Breast epithelium (tissue), 4 donors: ENCODE measurements around the gene VAC14. TPM values are rescaled to one million over a fixed set of nuclear protein-coding genes. Genes with fewer than 3 reads are reported as not detected.
A peak's percentile ranks its signal among the peaks of the same experiment; 100 is the strongest.

ENCODE experiments used
- DNase-seq, 2 donors: peaks; one replicate each; pipeline ENCODE4 v3.0.0-alpha.2; 2019; ENCODE audit warnings: low spot score in 2 of 2
- H3K27ac ChIP-seq, 2 donors: fragments of 200-600 bp; sonication (generic) in 1 of 2; one replicate each; pipeline ENCODE4 v1.5.1; 2016 to 2019; ENCODE audit warnings: mild to moderate bottlenecking in 1 of 2
- H3K27me3 ChIP-seq, 2 donors: fragments of 200-600 bp; sonication (generic) in 1 of 2; one replicate each; pipeline versions ENCODE4 v1.5.1 to v1.6.0; 2017 to 2019; ENCODE audit warnings: control low read depth in 1 of 2, mild to moderate bottlenecking in 1 of 2
- H3K36me3 ChIP-seq: fragments of 200-600 bp; one replicate; pipeline ENCODE4 v1.5.1; 2019
- H3K4me1 ChIP-seq, 2 donors: fragments of 200-600 bp; sonication (generic); one replicate each; pipeline ENCODE4 v1.5.1; 2016 to 2019; ENCODE audit warnings: control low read depth in 1 of 2
- H3K4me3 ChIP-seq, 3 donors: fragments of 200-600 bp; sonication (generic); 1 replicate in 2 of 3; 2 replicates in 1 of 3; pipeline ENCODE4 v1.5.1; 2016 to 2019; ENCODE audit warnings: mild to moderate bottlenecking in 3 of 3, moderate library complexity in 2 of 3
- H3K9me3 ChIP-seq, 2 donors: fragments of 200-600 bp; sonication (generic) in 1 of 2; one replicate each; pipeline ENCODE4 v1.5.1; 2016 to 2019; ENCODE audit warnings: control low read depth in 1 of 2
- CTCF ChIP-seq, 3 donors: fragments of 450-650 bp; IDR thresholded peaks; one replicate each; pipeline ENCODE4 v1.5.1; 2016 to 2017; ENCODE audit warnings: antibody characterized with exemption in 3 of 3, mild to moderate bottlenecking in 3 of 3, moderate library complexity in 3 of 3
- POLR2A ChIP-seq: fragments of 450-650 bp; IDR thresholded peaks from one replicate; pipeline ENCODE4 v1.6.1; 2016; ENCODE audit warnings: antibody characterized with exemption, mild to moderate bottlenecking, moderate library complexity
- POLR2AphosphoS5 ChIP-seq, 3 donors: sonication (generic); formaldehyde crosslinking; IDR thresholded peaks; one replicate each; pipeline ENCODE4 v1.6.1; 2017; ENCODE audit warnings: antibody characterized with exemption in 3 of 3
- intact Hi-C: fragments of 100-400 bp; cut with DNase I; formaldehyde crosslinking; loops from one replicate; pipeline ENCODE4 v1.15.1; 2023; ENCODE audit warnings: low total_unique reads
- total RNA-seq, 3 donors: library from RNA; depleted of rRNA; stranded (reverse); fragments of >200 nt; gene quantifications; one replicate each; pipeline ENCODE4 v1.1.0, GENCODE V29; 2016

Gene VAC14
- total RNA-seq, 3 donors from 2014 or later: 26.7 to 29.4 (median 28.5) TPM

GRCh38 chr16:70772493-70772892 lies 28.5 kb downstream of the VAC14 start:
- Histone ChIP-seq H3K36me3 (no peaks in the 10 kb centered on the region), H3K4me3 (no peak overlapping the region), H3K27me3 (no peaks in the 10 kb centered on the region), H3K4me1 (no peaks in the 10 kb centered on the region), H3K27ac (no peak overlapping the region), H3K9me3 (no peaks in the 10 kb centered on the region)
- TF ChIP-seq POLR2A: no peak
- no peak for TF ChIP-seq CTCF (IDR thresholded peaks at IDR 0.05)
- no peak for TF ChIP-seq POLR2AphosphoS5 (IDR thresholded peaks at IDR 0.05)
- DNase-seq: no peak
- intact Hi-C loops: loop anchor here (5.0 kb wide), 1 partner anchor 90 kb away; no protein-coding TSS in a partner anchor

GRCh38 chr16:70770626-70771552 lies 30.1 kb downstream of the VAC14 start:
- Histone ChIP-seq H3K27ac (no peak overlapping the region), H3K36me3 (no peaks in the 10 kb centered on the region), H3K4me3 (no peak overlapping the region), H3K27me3 (no peaks in the 10 kb centered on the region), H3K4me1 (no peaks in the 10 kb centered on the region), H3K9me3 (no peaks in the 10 kb centered on the region)
- peak in 1 of 3 donors; percentile 15 for TF ChIP-seq POLR2AphosphoS5 (IDR thresholded peaks at IDR 0.05)
- TF ChIP-seq POLR2A: no peak
- peak; percentile 83 to 96 (median 93) for TF ChIP-seq CTCF (IDR thresholded peaks at IDR 0.05)
- peak; percentile 56 to 66 for DNase-seq
- intact Hi-C loops: loop anchor here (5.0 kb wide), 1 partner anchor 89 kb away; no protein-coding TSS in a partner anchor

GRCh38 chr16:70770291-70770625 lies 30.7 kb downstream of the VAC14 start:
- H3K36me3 ChIP-seq: no peaks in the 10 kb centered on the region

GRCh38 chr16:70769761-70770160 lies 31.2 kb downstream of the VAC14 start:
- no peaks in the 10 kb centered on the region for H3K4me1 ChIP-seq
- TF ChIP-seq CTCF (IDR thresholded peaks at IDR 0.05) (no peak), POLR2A (no peak), POLR2AphosphoS5 (IDR thresholded peaks at IDR 0.05) (no peak)
- intact Hi-C loops: loop anchor here (5.0 kb wide), 1 partner anchor 87 kb away; no protein-coding TSS in a partner anchor
- no peak for DNase-seq
- no peaks in the 10 kb centered on the region for H3K9me3 ChIP-seq
- no peaks in the 10 kb centered on the region for H3K27me3 ChIP-seq
- H3K36me3 ChIP-seq: no peaks in the 10 kb centered on the region
- peak overlapping the region in 1 of 2 donors; percentile 0 for H3K27ac ChIP-seq
- H3K4me3 ChIP-seq: no peak overlapping the region

More at GRCh38 chr16:70770291-70770625, 30.7 kb downstream of the VAC14 start:
- no peak for TF ChIP-seq POLR2AphosphoS5 (IDR thresholded peaks at IDR 0.05)
- TF ChIP-seq CTCF (IDR thresholded peaks at IDR 0.05): no peak
- TF ChIP-seq POLR2A: no peak
- Histone ChIP-seq H3K9me3 (no peaks in the 10 kb centered on the region), H3K27me3 (no peaks in the 10 kb centered on the region), H3K4me3 (no peak overlapping the region), H3K27ac (peak overlapping the region in 1 of 2 donors; percentile 0), H3K4me1 (no peaks in the 10 kb centered on the region)
- intact Hi-C loops: loop anchor here (5.0 kb wide), 1 partner anchor 88 kb away; no protein-coding TSS in a partner anchor
- DNase-seq: no peak

- no peak for DNase-seq
- no peak overlapping the region for H3K4me3 ChIP-seq
- no peaks in the 10 kb centered on the region for H3K9me3 ChIP-seq
- H3K27me3 ChIP-seq: no peaks in the 10 kb centered on the region
- H3K36me3 ChIP-seq: no peaks in the 10 kb centered on the region
- TF ChIP-seq POLR2AphosphoS5 (IDR thresholded peaks at IDR 0.05): no peak
- TF ChIP-seq POLR2A: no peak
- no peak for TF ChIP-seq CTCF (IDR thresholded peaks at IDR 0.05)
- peak overlapping the region in 1 of 2 donors; percentile 19 for H3K27ac ChIP-seq
- H3K4me1 ChIP-seq: no peaks in the 10 kb centered on the region
- intact Hi-C loops: no loop called here
Measured at GRCh38 chr16:70769131-70769530, 31.8 kb downstream of the VAC14 start.
